Endothelial cell of umbilical vein (primary cell): ENCODE data around the gene LILRA5. TPM values are rescaled to one million over a fixed set of nuclear protein-coding genes. Genes with fewer than 3 reads are reported as not detected.

Experiments
- BruUV-seq: library from RNA; stranded (reverse); fragments of 400-500 nt; replicated peaks from 2 replicates; lab custom pipeline; 2021; lab: Mats Ljungman, UMichigan
- CTCF ChIA-PET: fragments of 300-600, 350-600 bp; sonication (Branson Sonifier 250); formaldehyde crosslinking; loops from one replicate; lab custom pipeline; 2021; ENCODE audit warnings: antibody characterized with exemption, inconsistent platforms; lab: Charles Lee
- POLR2A ChIA-PET: fragments of 300-600, 350-600 bp; sonication (Branson Sonifier 250); formaldehyde crosslinking; loops from one replicate; lab custom pipeline; 2021; ENCODE audit warnings: antibody characterized with exemption, inconsistent platforms; lab: Charles Lee
- DNase-seq: peaks from one replicate; pipeline ENCODE4 v3.0.0-alpha.2; 2011; ENCODE audit warnings: low read depth, low spot score
- FAIRE-seq: peaks from 2 replicates; lab custom pipeline; 2011; peaks lifted over from hg19 to GRCh38; lab: Jason Lieb, UNC
- H2AFZ ChIP-seq: 2 replicates; pipeline ENCODE4 v1.6.0; 2012; ENCODE audit warnings: low read depth, low read length, control low read depth, inconsistent platforms
- H3K27ac ChIP-seq: 2 replicates; pipeline ENCODE4 v1.5.1; 2011; ENCODE audit warnings: low read depth, mild to moderate bottlenecking, control low read depth, low read length, moderate library complexity; ENCODE audit not compliant: insufficient read depth
- H3K27me3 ChIP-seq, 2 experiments: 2 replicates each; pipeline versions ENCODE4 v1.6.0 to v1.6.1; 2011; ENCODE audit warnings: low read length in 2 of 2, mixed read lengths in 1 of 2; ENCODE audit not compliant: control insufficient read depth in 2 of 2, insufficient read depth in 2 of 2
- H3K36me3 ChIP-seq, 2 experiments: 2 replicates in 1 of 2; 3 replicates in 1 of 2; pipeline ENCODE4 v1.5.1; 2011; ENCODE audit warnings: low read length in 2 of 2, mild to moderate bottlenecking in 1 of 2, moderate library complexity in 1 of 2; ENCODE audit not compliant: control insufficient read depth in 2 of 2, insufficient read depth in 2 of 2; ENCODE audit errors: extremely low read depth in 1 of 2
- H3K4me1 ChIP-seq: 3 replicates; pipeline ENCODE4 v1.5.1; 2011; ENCODE audit warnings: mild to moderate bottlenecking, low read length; ENCODE audit not compliant: control insufficient read depth, insufficient read depth; ENCODE audit errors: extremely low read depth
- H3K4me2 ChIP-seq: 2 replicates; pipeline ENCODE4 v1.6.1; 2011; ENCODE audit warnings: low read length, control low read depth, mixed read lengths; ENCODE audit not compliant: insufficient read depth
- H3K4me3 ChIP-seq, 3 experiments: fragments of 200-600 bp in 1 of 3; sonication (generic), shearing (Covaris generic) in 1 of 3; replicated peaks in 1 of 3; 2 replicates each; pipeline ENCODE4 v1.5.1; 2011 to 2016; ENCODE audit warnings: control low read depth in 3 of 3, low read length in 3 of 3, mild to moderate bottlenecking in 2 of 3, inconsistent platforms in 1 of 3, low read depth in 1 of 3, moderate library complexity in 1 of 3; ENCODE audit not compliant: insufficient read depth in 1 of 3
- H3K79me2 ChIP-seq: 2 replicates; pipeline ENCODE4 v1.6.0; 2012; ENCODE audit warnings: low read length, inconsistent platforms; ENCODE audit not compliant: control insufficient read depth, insufficient read depth
- H3K9ac ChIP-seq: replicated peaks from 2 replicates; pipeline ENCODE3; 2011; ENCODE audit warnings: low read length, control low read depth; ENCODE audit not compliant: insufficient read depth; ENCODE audit errors: extremely low read depth
- H3K9me1 ChIP-seq: replicated peaks from 3 replicates; pipeline ENCODE4 v1.6.0; 2011; ENCODE audit warnings: mild to moderate bottlenecking, low read length; ENCODE audit not compliant: control insufficient read depth, insufficient read depth; ENCODE audit errors: extremely low read depth
- H3K9me3 ChIP-seq: replicated peaks from 2 replicates; pipeline ENCODE4 v1.5.1; 2012; ENCODE audit warnings: low read length, inconsistent platforms; ENCODE audit not compliant: control insufficient read depth, insufficient read depth
- H4K20me1 ChIP-seq: replicated peaks from 2 replicates; pipeline ENCODE3; 2011; ENCODE audit warnings: mild to moderate bottlenecking, low read length; ENCODE audit not compliant: control insufficient read depth, insufficient read depth; ENCODE audit errors: extremely low read depth
- EZH2 ChIP-seq: IDR thresholded peaks from 2 replicates; pipeline ENCODE4 v1.6.1; 2012; ENCODE audit warnings: borderline replicate concordance, low read depth, mild to moderate bottlenecking, moderate library complexity, low read length, inconsistent platforms; ENCODE audit not compliant: severe bottlenecking
- FOS ChIP-seq: IDR thresholded peaks from 2 replicates; pipeline ENCODE4 v1.6.1; 2011; ENCODE audit warnings: mild to moderate bottlenecking, low read length, moderate library complexity, borderline replicate concordance; ENCODE audit not compliant: insufficient read depth
- GATA2 ChIP-seq: IDR thresholded peaks from 2 replicates; pipeline ENCODE4 v1.7.0; 2011; ENCODE audit warnings: low read depth, mild to moderate bottlenecking, moderate library complexity, mixed read lengths, low read length; ENCODE audit not compliant: insufficient read length, insufficient read depth
- JUN ChIP-seq: IDR thresholded peaks from 2 replicates; pipeline ENCODE4 v1.6.1; 2011; ENCODE audit warnings: borderline replicate concordance, low read depth; ENCODE audit not compliant: insufficient read length, insufficient read depth
- MAX ChIP-seq: IDR thresholded peaks from 2 replicates; pipeline ENCODE4 v1.6.1; 2011; ENCODE audit not compliant: insufficient read depth, insufficient read length
- MYC ChIP-seq: IDR thresholded peaks from one replicate; pipeline ENCODE4 v1.6.1; 2011; ENCODE audit warnings: mild to moderate bottlenecking, low read depth, low read length
- POLR2A ChIP-seq: IDR thresholded peaks from 2 replicates; pipeline ENCODE4 v1.6.1; 2012; ENCODE audit warnings: low read depth, mild to moderate bottlenecking, control low read depth, low read length
- POLR2AphosphoS5 ChIP-seq: IDR thresholded peaks from 2 replicates; pipeline ENCODE4 v1.6.1; 2012; ENCODE audit warnings: low read depth, mild to moderate bottlenecking, control low read depth, low read length, moderate library complexity; ENCODE audit not compliant: insufficient read depth
- dilution Hi-C: fragments of 300-500 bp; cut with MboI; formaldehyde crosslinking; loops from one replicate; pipeline ENCODE4 v1.15.0; 2019; ENCODE audit warnings: low sequenced_read_pairs; ENCODE audit not compliant: extremely low pct_ligation_motif_present
- intact Hi-C: fragments of 100-400 bp; cut with micrococcal nuclease; formaldehyde crosslinking; loops from one replicate; pipeline ENCODE4 v1.10.0; 2022
- polyA plus RNA-seq, 4 experiments: library from polyadenylated mRNA; depleted of rRNA in 3 of 4; stranded (reverse) in 3 of 4; unstranded in 1 of 4; fragments of >200 nt; gene quantifications; 2 replicates each; pipeline versions ENCODE4 v1.2.1 to v1.2.3, GENCODE V29; 2011 to 2012; ENCODE audit warnings: missing spikeins in 1 of 4
- total RNA-seq: library from RNA; stranded (reverse); gene quantifications from 2 replicates; pipeline ENCODE4 v1.2.3, GENCODE V29; 2021
- TF ChIP-seq, protein P1 (sequence below), 2 donors: IDR thresholded peaks; 1 replicate in 1 of 2; 2 replicates in 1 of 2; pipeline ENCODE4 v1.5.1; 2011; ENCODE audit warnings: low read length in 2 of 2, mild to moderate bottlenecking in 2 of 2, moderate library complexity in 2 of 2, control low read depth in 1 of 2, inconsistent platforms in 1 of 2, low read depth in 1 of 2; ENCODE audit not compliant: insufficient read depth in 1 of 2; ENCODE audit errors: extremely low read depth in 1 of 2

Gene LILRA5
- total and polyA plus RNA-seq, 2 donors (not counting 3 experiments of a cell fraction or from before 2014, with no cell fraction given), result not detected

DNA sequence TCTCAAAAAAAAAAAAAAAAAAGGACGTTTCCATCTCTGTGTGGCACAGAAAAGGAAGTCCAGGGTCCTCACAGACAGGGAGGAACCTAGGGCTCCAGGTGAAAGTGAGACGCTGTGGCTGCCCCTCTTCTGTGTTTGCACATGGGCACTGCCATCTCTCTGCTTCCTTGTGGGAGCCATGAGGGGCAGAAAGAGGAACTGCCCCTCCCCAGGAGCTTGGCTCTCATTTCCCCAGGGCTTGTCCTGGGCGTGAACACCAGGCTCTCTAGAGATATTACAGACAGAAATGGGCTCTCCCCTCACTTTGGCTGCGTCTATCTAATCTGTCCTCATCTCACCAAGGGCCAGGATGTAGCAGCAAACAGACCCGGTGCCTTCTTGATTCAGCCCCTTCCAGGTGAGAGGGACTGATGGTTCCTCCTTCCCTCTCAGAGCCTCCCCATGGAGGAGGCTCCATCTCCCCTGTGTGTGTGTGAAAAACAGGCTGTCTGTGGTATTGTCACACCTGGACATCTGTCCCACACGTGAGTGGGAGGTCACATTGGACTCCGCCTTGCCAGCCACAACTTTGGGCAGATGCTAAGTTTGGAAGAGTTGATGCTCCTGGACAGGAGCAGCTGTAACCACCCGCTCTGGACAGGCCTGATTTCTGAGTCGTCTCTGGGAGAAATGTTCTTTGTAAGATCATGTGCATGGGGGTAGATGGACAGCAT lies 26.8 kb upstream of the LILRA5 start:
- H3K27me3 ChIP-seq, result no peaks in the 10 kb centered on the region
- H4K20me1 ChIP-seq, result no peaks in the 10 kb centered on the region
- CTCF ChIA-PET, result no interaction called here
- H3K9me3 ChIP-seq, result no peaks in the 10 kb centered on the region
- TF ChIP-seq POLR2A (no peak), MYC (no peak)
- TF ChIP-seq, protein P1, sequence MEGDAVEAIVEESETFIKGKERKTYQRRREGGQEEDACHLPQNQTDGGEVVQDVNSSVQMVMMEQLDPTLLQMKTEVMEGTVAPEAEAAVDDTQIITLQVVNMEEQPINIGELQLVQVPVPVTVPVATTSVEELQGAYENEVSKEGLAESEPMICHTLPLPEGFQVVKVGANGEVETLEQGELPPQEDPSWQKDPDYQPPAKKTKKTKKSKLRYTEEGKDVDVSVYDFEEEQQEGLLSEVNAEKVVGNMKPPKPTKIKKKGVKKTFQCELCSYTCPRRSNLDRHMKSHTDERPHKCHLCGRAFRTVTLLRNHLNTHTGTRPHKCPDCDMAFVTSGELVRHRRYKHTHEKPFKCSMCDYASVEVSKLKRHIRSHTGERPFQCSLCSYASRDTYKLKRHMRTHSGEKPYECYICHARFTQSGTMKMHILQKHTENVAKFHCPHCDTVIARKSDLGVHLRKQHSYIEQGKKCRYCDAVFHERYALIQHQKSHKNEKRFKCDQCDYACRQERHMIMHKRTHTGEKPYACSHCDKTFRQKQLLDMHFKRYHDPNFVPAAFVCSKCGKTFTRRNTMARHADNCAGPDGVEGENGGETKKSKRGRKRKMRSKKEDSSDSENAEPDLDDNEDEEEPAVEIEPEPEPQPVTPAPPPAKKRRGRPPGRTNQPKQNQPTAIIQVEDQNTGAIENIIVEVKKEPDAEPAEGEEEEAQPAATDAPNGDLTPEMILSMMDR (IDR thresholded peaks at IDR 0.05; ENCODE audit: extremely low read depth in 1 of 2, insufficient read depth in 1 of 2, low read depth in 1 of 2, low read length in 2 of 2), result no peak
- H3K9me1 ChIP-seq, result no peaks in the 10 kb centered on the region
- FAIRE-seq, result no peak
- intact Hi-C loops, result no loop called here
- no peak overlapping the region for H3K4me3 ChIP-seq
- H3K27ac ChIP-seq, result no peak overlapping the region
- H2AFZ ChIP-seq, result no peak overlapping the region
- dilution Hi-C loops, result no loop called here
- H3K36me3 ChIP-seq, result no peaks in the 10 kb centered on the region
- H3K4me1 ChIP-seq, result no peaks in the 10 kb centered on the region
- no peak overlapping the region for H3K9ac ChIP-seq
- POLR2A ChIA-PET, result no interaction called here
- no peak overlapping the region for H3K4me2 ChIP-seq
- no peak for DNase-seq
- H3K79me2 ChIP-seq, result no peaks in the 10 kb centered on the region
- BruUV-seq, result no TSS peak

- Histone ChIP-seq H3K9me3 (no peaks in the 10 kb centered on the region), H3K27ac (no peak overlapping the region), H2AFZ (no peak overlapping the region), H3K27me3 (no peaks in the 10 kb centered on the region), H3K4me1 (no peaks in the 10 kb centered on the region), H3K4me3 (no peak overlapping the region), H4K20me1 (no peaks in the 10 kb centered on the region), H3K79me2 (no peaks in the 10 kb centered on the region), H3K36me3 (no peaks in the 10 kb centered on the region), H3K4me2 (no peak overlapping the region), H3K9ac (no peak overlapping the region), H3K9me1 (no peaks in the 10 kb centered on the region)
- dilution Hi-C loops, result no loop called here
- ChIA-PET POLR2A (no interaction called here), CTCF (no interaction called here)
- intact Hi-C loops, result no loop called here
- no TSS peak for BruUV-seq
- FAIRE-seq, result no peak
- no peak for TF ChIP-seq MAX
- TF ChIP-seq EZH2, result no peak
- TF ChIP-seq FOS, result no peak
- TF ChIP-seq JUN, result no peak
- TF ChIP-seq POLR2A, result no peak
- no peak for TF ChIP-seq POLR2AphosphoS5
- TF ChIP-seq GATA2, result no peak
- TF ChIP-seq MYC, result no peak
- TF ChIP-seq, protein P1 (IDR thresholded peaks at IDR 0.05; ENCODE audit: extremely low read depth in 1 of 2, insufficient read depth in 1 of 2, low read depth in 1 of 2, low read length in 2 of 2), result no peak
- no peak for DNase-seq
Observed at GRCh38 chr19:54338521-54338920, 25.6 kb upstream of the LILRA5 start.
